Activated T-cell treated with anti-CD3 and anti-CD28 coated beads, Interleukin-2, amount 50 U/mL, for 1 hour (primary cell): ENCODE measurements around the gene ZDBF2.
A peak's percentile ranks its signal among the peaks of the same experiment; 100 is the strongest.
"Not testable (repeated sequence)": the region's sequence is repeated elsewhere in the genome, so short reads cannot be mapped to it uniquely, and the experiment has no call there.

Experiments
- DNase-seq: peaks from one replicate; pipeline ENCODE4 v3.0.0-alpha.2; 2020

The ZDBF2 gene

GRCh38 chr2:206274434-206275311 is at the start of gene ZDBF2:
ZDBF2 (plus strand) TSS chr2:206274663; CDS start chr2:206281850, 7,187 bp downstream.
- peak; percentile 65 for DNase-seq

GRCh38 chr2:206225435-206226232 is 48.8 kb upstream of the ZDBF2 start:
- no peak for DNase-seq

GRCh38 chr2:206228636-206229035 is 45.8 kb upstream of the ZDBF2 start:
- not testable (repeated sequence) for DNase-seq

GRCh38 chr2:206229642-206230041 is 44.8 kb upstream of the ZDBF2 start:
- no peak for DNase-seq

GRCh38 chr2:206230060-206230762 is 44.3 kb upstream of the ZDBF2 start:
- DNase-seq = no peak

- no peak for DNase-seq
These were observed 42.7 kb upstream of the ZDBF2 start for GRCh38 chr2:206231669-206232286.

GRCh38 chr2:206232287-206233035 is 42.0 kb upstream of the ZDBF2 start:
- no peak for DNase-seq

- DNase-seq = no peak
These were observed 35.3 kb upstream of the ZDBF2 start for GRCh38 chr2:206239157-206239556.

- DNase-seq = no peak
These were observed 34.1 kb upstream of the ZDBF2 start for GRCh38 chr2:206240327-206240726.

GRCh38 chr2:206241736-206242135 is 32.7 kb upstream of the ZDBF2 start:
- DNase-seq = no peak

GRCh38 chr2:206245265-206245672 is 29.2 kb upstream of the ZDBF2 start:
- DNase-seq = no peak

GRCh38 chr2:206250041-206250897 is 24.2 kb upstream of the ZDBF2 start:
- no peak for DNase-seq

GRCh38 chr2:206253125-206253776 is 21.2 kb upstream of the ZDBF2 start:
- DNase-seq = no peak

GRCh38 chr2:206253777-206254166 is 20.7 kb upstream of the ZDBF2 start:
- DNase-seq = no peak

- DNase-seq = no peak
These were observed 19.5 kb upstream of the ZDBF2 start for GRCh38 chr2:206255003-206255402.

- no peak for DNase-seq
These were observed 17.7 kb upstream of the ZDBF2 start for GRCh38 chr2:206256706-206257205.

GRCh38 chr2:206257350-206257749 is 17.1 kb upstream of the ZDBF2 start:
- DNase-seq = no peak

GRCh38 chr2:206257861-206258260 is 16.6 kb upstream of the ZDBF2 start:
- no peak for DNase-seq

GRCh38 chr2:206258615-206259014 is 15.8 kb upstream of the ZDBF2 start:
- not testable (repeated sequence) for DNase-seq
